ENCODE data around the gene CDH9. TPM values are rescaled to one million over a fixed set of nuclear protein-coding genes. Genes with fewer than 3 reads are reported as not detected.
"Not testable (repeated sequence)": the region's sequence is repeated elsewhere in the genome, so short reads cannot be mapped to it uniquely, and the experiment has no call there.

Gene CDH9
- total RNA-seq, 1 donor from 2014 or later = not detected

- TF ChIP-seq, protein P1, sequence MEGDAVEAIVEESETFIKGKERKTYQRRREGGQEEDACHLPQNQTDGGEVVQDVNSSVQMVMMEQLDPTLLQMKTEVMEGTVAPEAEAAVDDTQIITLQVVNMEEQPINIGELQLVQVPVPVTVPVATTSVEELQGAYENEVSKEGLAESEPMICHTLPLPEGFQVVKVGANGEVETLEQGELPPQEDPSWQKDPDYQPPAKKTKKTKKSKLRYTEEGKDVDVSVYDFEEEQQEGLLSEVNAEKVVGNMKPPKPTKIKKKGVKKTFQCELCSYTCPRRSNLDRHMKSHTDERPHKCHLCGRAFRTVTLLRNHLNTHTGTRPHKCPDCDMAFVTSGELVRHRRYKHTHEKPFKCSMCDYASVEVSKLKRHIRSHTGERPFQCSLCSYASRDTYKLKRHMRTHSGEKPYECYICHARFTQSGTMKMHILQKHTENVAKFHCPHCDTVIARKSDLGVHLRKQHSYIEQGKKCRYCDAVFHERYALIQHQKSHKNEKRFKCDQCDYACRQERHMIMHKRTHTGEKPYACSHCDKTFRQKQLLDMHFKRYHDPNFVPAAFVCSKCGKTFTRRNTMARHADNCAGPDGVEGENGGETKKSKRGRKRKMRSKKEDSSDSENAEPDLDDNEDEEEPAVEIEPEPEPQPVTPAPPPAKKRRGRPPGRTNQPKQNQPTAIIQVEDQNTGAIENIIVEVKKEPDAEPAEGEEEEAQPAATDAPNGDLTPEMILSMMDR (IDR thresholded peaks at IDR 0.05) = no peak
- no peak overlapping the region for H3K27ac Mint-ChIP-seq (ENCODE audit: unreplicated experiment)
- peaks cover 13% of the 10 kb centered on the region for H3K9me3 Mint-ChIP-seq (ENCODE audit: unreplicated experiment)
- H3K4me1 Mint-ChIP-seq (ENCODE audit: unreplicated experiment) = no peaks in the 10 kb centered on the region
- no peak for DNase-seq (ENCODE audit: extremely low spot score, unreplicated experiment)
- no peak overlapping the region for H3K4me3 Mint-ChIP-seq (ENCODE audit: unreplicated experiment)
- H3K36me3 Mint-ChIP-seq (ENCODE audit: unreplicated experiment) = no peaks in the 10 kb centered on the region
- H3K27me3 Mint-ChIP-seq (ENCODE audit: unreplicated experiment) = peaks cover 3% of the 10 kb centered on the region
These were observed 182.1 kb downstream of the CDH9 start for GRCh38 chr5:26856238-26856637.

- not testable (repeated sequence) for H3K36me3 Mint-ChIP-seq (ENCODE audit: unreplicated experiment); H3K4me3 Mint-ChIP-seq (ENCODE audit: unreplicated experiment); H3K27ac Mint-ChIP-seq (ENCODE audit: unreplicated experiment); H3K4me1 Mint-ChIP-seq (ENCODE audit: unreplicated experiment); DNase-seq (ENCODE audit: extremely low spot score, unreplicated experiment); H3K27me3 Mint-ChIP-seq (ENCODE audit: unreplicated experiment)
- peaks cover 13% of the 10 kb centered on the region for H3K9me3 Mint-ChIP-seq (ENCODE audit: unreplicated experiment)
These were observed 185.9 kb downstream of the CDH9 start for GRCh38 chr5:26852450-26852849.

DNA sequence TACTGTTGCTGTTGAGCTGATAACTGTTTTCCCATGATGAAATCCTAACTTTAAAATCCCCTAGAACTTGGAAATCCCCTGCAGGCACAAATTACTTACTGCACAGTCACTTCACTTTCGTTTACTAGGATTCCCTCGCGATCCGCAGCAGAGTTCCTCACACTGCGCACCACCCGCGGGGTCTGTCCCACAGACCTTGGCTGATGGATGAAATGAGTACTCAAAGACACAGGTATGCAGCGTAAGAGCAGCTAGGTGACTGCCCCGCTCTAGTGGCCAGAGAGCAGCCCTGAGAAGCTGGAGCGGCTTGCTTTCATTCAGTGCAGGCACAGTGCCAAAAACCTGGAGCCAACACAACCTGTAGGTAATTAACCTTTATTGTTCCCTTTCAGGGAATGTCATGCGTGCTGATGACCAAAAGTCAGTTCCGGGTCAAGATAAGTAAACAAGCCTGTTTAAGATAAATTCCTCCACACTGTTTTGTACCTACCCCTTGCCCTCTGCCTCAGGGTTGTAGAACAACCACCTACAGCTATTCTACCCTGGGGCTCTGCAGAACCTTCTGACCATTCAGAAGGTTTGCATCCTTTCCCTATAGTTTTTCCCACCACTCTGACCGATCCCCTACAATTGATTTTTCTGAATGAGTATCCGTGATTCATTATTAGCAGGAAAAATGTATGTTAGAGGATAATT lies 191.2 kb downstream of the CDH9 start:
- H3K27ac Mint-ChIP-seq (ENCODE audit: unreplicated experiment) = no peak overlapping the region
- peaks cover 3% of the 10 kb centered on the region for H3K9me3 Mint-ChIP-seq (ENCODE audit: unreplicated experiment)
- TF ChIP-seq, protein P1 (IDR thresholded peaks at IDR 0.05) = no peak
- no peak for DNase-seq (ENCODE audit: extremely low spot score, unreplicated experiment)
- H3K4me3 Mint-ChIP-seq (ENCODE audit: unreplicated experiment) = no peak overlapping the region
- H3K27me3 Mint-ChIP-seq (ENCODE audit: unreplicated experiment) = no peaks in the 10 kb centered on the region
- peaks cover 7% of the 10 kb centered on the region for H3K4me1 Mint-ChIP-seq (ENCODE audit: unreplicated experiment)
- no peaks in the 10 kb centered on the region for H3K36me3 Mint-ChIP-seq (ENCODE audit: unreplicated experiment)

DNA sequence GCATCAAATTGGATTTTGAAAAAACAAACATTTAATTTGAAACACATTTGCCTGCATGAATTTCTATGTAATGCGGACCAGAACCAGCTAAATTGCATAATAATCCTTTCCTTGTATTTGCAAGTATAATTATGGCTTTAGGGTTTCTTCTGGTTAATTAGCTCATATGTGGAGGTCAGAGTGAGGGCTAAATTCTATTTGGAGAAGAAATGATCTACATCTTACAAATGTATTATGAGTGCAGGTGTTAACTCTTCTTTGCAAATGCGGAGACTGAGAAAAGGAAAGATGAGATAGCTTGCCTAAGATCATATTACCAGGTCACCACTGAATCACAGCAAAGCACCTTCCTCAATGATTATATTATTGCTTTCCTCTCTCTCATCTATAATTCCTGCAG lies 194.7 kb downstream of the CDH9 start:
- no peaks in the 10 kb centered on the region for H3K36me3 Mint-ChIP-seq (ENCODE audit: unreplicated experiment)
- no peaks in the 10 kb centered on the region for H3K27me3 Mint-ChIP-seq (ENCODE audit: unreplicated experiment)
- peaks cover 8% of the 10 kb centered on the region for H3K9me3 Mint-ChIP-seq (ENCODE audit: unreplicated experiment)
- TF ChIP-seq, protein P1 (IDR thresholded peaks at IDR 0.05) = no peak
- H3K27ac Mint-ChIP-seq (ENCODE audit: unreplicated experiment) = no peak overlapping the region
- H3K4me1 Mint-ChIP-seq (ENCODE audit: unreplicated experiment) = peaks cover 7% of the 10 kb centered on the region
- DNase-seq (ENCODE audit: extremely low spot score, unreplicated experiment) = no peak
- H3K4me3 Mint-ChIP-seq (ENCODE audit: unreplicated experiment) = no peak overlapping the region

DNA sequence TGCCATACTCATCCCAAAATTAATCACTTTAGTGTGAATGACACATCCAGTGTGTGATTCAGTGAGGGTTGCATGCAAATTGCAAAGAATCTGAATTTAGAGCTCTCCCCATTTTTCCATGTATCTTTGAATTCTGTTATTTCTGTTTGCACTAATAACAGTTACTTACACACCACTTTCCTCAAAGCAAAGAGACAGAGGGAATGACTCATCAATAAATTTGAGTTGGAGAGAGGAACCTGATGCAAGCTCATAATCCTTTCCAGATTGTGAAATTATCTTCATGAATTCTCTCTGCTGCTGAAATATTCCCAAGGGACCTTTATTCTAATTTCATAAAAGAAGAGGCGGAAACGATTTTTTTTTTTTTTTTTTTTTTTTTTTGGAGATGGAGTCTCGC lies 204.8 kb downstream of the CDH9 start:
- DNase-seq (ENCODE audit: extremely low spot score, unreplicated experiment) = no peak

More for the DNA sequence above, 204.8 kb downstream of the CDH9 start:
- TF ChIP-seq, protein P1 (IDR thresholded peaks at IDR 0.05) = no peak
- Mint-ChIP-seq H3K27ac (ENCODE audit: unreplicated experiment) (no peak overlapping the region), H3K9me3 (ENCODE audit: unreplicated experiment) (peaks cover 14% of the 10 kb centered on the region), H3K4me3 (ENCODE audit: unreplicated experiment) (no peak overlapping the region), H3K36me3 (ENCODE audit: unreplicated experiment) (no peaks in the 10 kb centered on the region), H3K4me1 (ENCODE audit: unreplicated experiment) (peaks cover 2% of the 10 kb centered on the region), H3K27me3 (ENCODE audit: unreplicated experiment) (no peaks in the 10 kb centered on the region)
